DOHH2 (cell line): ENCODE data around the gene SNHG17.

Experiments
- CTCF ChIP-seq: fragments of 200-600 bp; sonication (generic); IDR thresholded peaks from one replicate; pipeline ENCODE4 v1.5.1; 2014; ENCODE audit warnings: antibody characterized with exemption, mild to moderate bottlenecking, low read depth, low read length; ENCODE audit not compliant: poor library complexity, severe bottlenecking
- EZH2phosphoT487 ChIP-seq: fragments of 200-600 bp; sonication (generic); IDR thresholded peaks from 2 replicates; pipeline ENCODE4 v1.6.1; 2017; ENCODE audit warnings: borderline replicate concordance, mild to moderate bottlenecking, antibody characterized with exemption, low read length, moderate library complexity, mixed read lengths

GRCh38 chr20:38412877-38413577 lies 22.1 kb downstream of the SNHG17 start:
- no peak for TF ChIP-seq CTCF
- no peak for TF ChIP-seq EZH2phosphoT487
